Urinary bladder (tissue), 4 donors: ENCODE results near the gene MTUS2. TPM values are rescaled to one million over a fixed set of nuclear protein-coding genes. Genes with fewer than 3 reads are reported as not detected.

ENCODE experiments used
- DNase-seq: peaks from one replicate; pipeline ENCODE4 v3.0.0-alpha.2; 2015; ENCODE audit errors: extremely low spot score
- H3K27ac ChIP-seq: one replicate; pipeline ENCODE4 v1.5.1; 2013; ENCODE audit warnings: low read depth, mild to moderate bottlenecking, moderate library complexity
- H3K36me3 ChIP-seq: one replicate; pipeline ENCODE4 v1.6.1; 2013; ENCODE audit warnings: mild to moderate bottlenecking, moderate library complexity; ENCODE audit not compliant: insufficient read depth
- H3K4me1 ChIP-seq: one replicate; pipeline ENCODE4 v1.6.1; 2013; ENCODE audit warnings: mild to moderate bottlenecking, moderate library complexity; ENCODE audit not compliant: insufficient read depth
- H3K4me3 ChIP-seq: one replicate; pipeline ENCODE4 v1.5.1; 2013; ENCODE audit warnings: low read depth, low read length
- WGBS: extraction: QIAGEN DNeasy Blood & Tissue Kit; methylation state at CpG from one replicate; pipeline ENCODE4 v1.1.7; 2013; 5-methylcytosine and 5-hydroxymethylcytosine counted together
- polyA plus RNA-seq: library from polyadenylated mRNA; stranded (reverse); fragments of 200-250 nt; gene quantifications from one replicate; pipeline ENCODE4 v1.2.3, GENCODE V29; 2013
- total RNA-seq: library from RNA; depleted of rRNA; stranded (reverse); fragments of >200 nt; gene quantifications from one replicate; pipeline ENCODE4 v1.2.3, GENCODE V29; 2014
- donor health status: healthy with polysubstance abuse.
- donor health status: healthy.

Gene MTUS2
- total and polyA plus RNA-seq, 2 donors, result 0.25 to 1.4 TPM

- Histone ChIP-seq H3K4me1 (no peaks in the 10 kb centered on the region), H3K27ac (no peak overlapping the region), H3K36me3 (no peaks in the 10 kb centered on the region), H3K4me3 (no peak overlapping the region)
- no peak for DNase-seq
- WGBS, result 48% methylated on average over 1 of the region's 1 CpG
Observed at GRCh38 chr13:28867564-28867963, 47.4 kb downstream of the MTUS2 start.

- Histone ChIP-seq H3K4me1 (no peaks in the 10 kb centered on the region), H3K4me3 (no peak overlapping the region), H3K27ac (no peak overlapping the region), H3K36me3 (no peaks in the 10 kb centered on the region)
- WGBS, result 75% methylated on average over 2 of the region's 2 CpGs
- no peak for DNase-seq
Observed at GRCh38 chr13:28872427-28873176, 52.5 kb downstream of the MTUS2 start.

GRCh38 chr13:28875846-28876615 lies 55.9 kb downstream of the MTUS2 start:
- H3K4me1 ChIP-seq, result no peaks in the 10 kb centered on the region
- 86% methylated on average over 6 of the region's 6 CpGs for WGBS
- no peaks in the 10 kb centered on the region for H3K36me3 ChIP-seq
- no peak overlapping the region for H3K4me3 ChIP-seq
- H3K27ac ChIP-seq, result no peak overlapping the region
- DNase-seq, result no peak

- DNase-seq, result no peak
- Histone ChIP-seq H3K27ac (no peak overlapping the region), H3K4me3 (no peak overlapping the region), H3K4me1 (no peaks in the 10 kb centered on the region), H3K36me3 (no peaks in the 10 kb centered on the region)
- WGBS, result 58% methylated on average over 4 of the region's 4 CpGs
Observed at GRCh38 chr13:28877408-28877807, 57.3 kb downstream of the MTUS2 start.

GRCh38 chr13:28885181-28885580 lies 65.0 kb downstream of the MTUS2 start:
- Histone ChIP-seq H3K27ac (no peak overlapping the region), H3K36me3 (no peaks in the 10 kb centered on the region), H3K4me1 (no peaks in the 10 kb centered on the region), H3K4me3 (no peak overlapping the region)
- 21% methylated on average over 4 of the region's 4 CpGs for WGBS
- DNase-seq, result no peak

- WGBS, result 71% methylated on average over 6 of the region's 6 CpGs
- Histone ChIP-seq H3K27ac (no peak overlapping the region), H3K4me3 (no peak overlapping the region), H3K4me1 (no peaks in the 10 kb centered on the region), H3K36me3 (no peaks in the 10 kb centered on the region)
- no peak for DNase-seq
Observed at GRCh38 chr13:28889086-28889732, 69.1 kb downstream of the MTUS2 start.

- Histone ChIP-seq H3K27ac (no peak overlapping the region), H3K4me3 (no peak overlapping the region), H3K36me3 (no peaks in the 10 kb centered on the region), H3K4me1 (no peaks in the 10 kb centered on the region)
- DNase-seq, result no peak
- WGBS, result 59% methylated on average over 3 of the region's 3 CpGs
Observed at GRCh38 chr13:28890712-28891111, 70.6 kb downstream of the MTUS2 start.

- Histone ChIP-seq H3K4me1 (no peaks in the 10 kb centered on the region), H3K36me3 (no peaks in the 10 kb centered on the region), H3K27ac (no peak overlapping the region), H3K4me3 (no peak overlapping the region)
- DNase-seq, result no peak
- whole genome bisulfite sequencing, result 70% methylated on average over 2 of the region's 2 CpGs
Observed at GRCh38 chr13:28918030-28918429, 97.9 kb downstream of the MTUS2 start.

- no peak overlapping the region for H3K27ac ChIP-seq
- 83% methylated on average over 6 of the region's 6 CpGs for WGBS
- no peaks in the 10 kb centered on the region for H3K4me1 ChIP-seq
- no peaks in the 10 kb centered on the region for H3K36me3 ChIP-seq
- no peak overlapping the region for H3K4me3 ChIP-seq
- DNase-seq, result no peak
Observed at GRCh38 chr13:28922341-28922740, 102.2 kb downstream of the MTUS2 start.

GRCh38 chr13:28935104-28935503 lies 115.0 kb downstream of the MTUS2 start:
- WGBS, result 83% methylated on average over 2 of the region's 2 CpGs
- no peak overlapping the region for H3K4me3 ChIP-seq
- no peaks in the 10 kb centered on the region for H3K4me1 ChIP-seq
- no peak overlapping the region for H3K27ac ChIP-seq
- DNase-seq, result no peak
- H3K36me3 ChIP-seq, result no peaks in the 10 kb centered on the region

- Histone ChIP-seq H3K4me1 (no peaks in the 10 kb centered on the region), H3K36me3 (no peaks in the 10 kb centered on the region), H3K4me3 (no peak overlapping the region), H3K27ac (no peak overlapping the region)
- WGBS, result 53% methylated on average over 2 of the region's 2 CpGs
- DNase-seq, result no peak
Observed at GRCh38 chr13:28942906-28943305, 122.8 kb downstream of the MTUS2 start.

GRCh38 chr13:28953714-28954418 lies 133.7 kb downstream of the MTUS2 start:
- no peak overlapping the region for H3K4me3 ChIP-seq
- no peaks in the 10 kb centered on the region for H3K4me1 ChIP-seq
- no peak overlapping the region for H3K27ac ChIP-seq
- DNase-seq, result no peak
- H3K36me3 ChIP-seq, result no peaks in the 10 kb centered on the region
- WGBS, result 89% methylated on average over 4 of the region's 4 CpGs

GRCh38 chr13:28954419-28954725 lies 134.2 kb downstream of the MTUS2 start:
- Histone ChIP-seq H3K4me3 (no peak overlapping the region), H3K4me1 (no peaks in the 10 kb centered on the region), H3K27ac (no peak overlapping the region), H3K36me3 (no peaks in the 10 kb centered on the region)
- WGBS, result 86% methylated on average over 5 of the region's 5 CpGs
- no peak for DNase-seq
